H1 (cell line): ENCODE data around the gene CAPN15. TPM values are rescaled to one million over a fixed set of nuclear protein-coding genes. Genes with fewer than 3 reads are reported as not detected.

Experiments used
- CHD7 ChIP-seq: fragments of 300-600 bp; sonication (generic); IDR thresholded peaks from 2 replicates; pipeline ENCODE4 v1.7.1; 2012; ENCODE audit warnings: low read length, moderate library complexity, mild to moderate bottlenecking, inconsistent platforms; ENCODE audit not compliant: insufficient replicate concordance
- polyA plus RNA-seq, 7 experiments: library from polyadenylated mRNA; depleted of rRNA in 3 of 7; stranded (reverse) in 5 of 7; unstranded in 2 of 7; fragments of >200 nt in 5 of 7; fragments of 200-250 nt in 2 of 7; gene quantifications; 1 replicate in 5 of 7; 2 replicates in 1 of 7; 4 replicates in 1 of 7; pipeline versions ENCODE4 v1.2.1 to v1.2.3, GENCODE V29; 2011 to 2013; ENCODE audit warnings: missing spikeins in 2 of 7, mixed read lengths in 2 of 7
- total RNA-seq: library from RNA; stranded (reverse); fragmentation: NEBNext Ultra II Directional; extraction: Animal tissue kit (Norgen Biotek cat#: 25700); gene quantifications from 2 replicates; pipeline ENCODE4 v1.2.1, GENCODE V29; 2021

The CAPN15 gene
- total and polyA plus RNA-seq, 2 of the 8 experiments (the other 6 are each of a cell fraction or from before 2014, with no cell fraction given), result 38.9 to 76.9 TPM

- TF ChIP-seq CHD7, result no peak
Measured at GRCh38 chr16:540645-541340, 13.3 kb downstream of the CAPN15 start (continued).
